Measurements from ENCODE around the gene PIK3R1. TPM values are rescaled to one million over a fixed set of nuclear protein-coding genes. Genes with fewer than 3 reads are reported as not detected.
A peak's percentile ranks its signal among the peaks of the same experiment; 100 is the strongest.

PIK3R1 gene
- total RNA-seq, 1 donor from 2014 or later: 80.4 TPM

- H3K36me3 Mint-ChIP-seq: no peaks in the 10 kb centered on the region
- no peaks in the 10 kb centered on the region for H3K9me3 Mint-ChIP-seq
- no peak for TF ChIP-seq CTCF (IDR thresholded peaks at IDR 0.05; ENCODE audit: unreplicated experiment)
- H3K4me1 Mint-ChIP-seq: peaks cover 40% of the 10 kb centered on the region
- peak overlapping the region; percentile 1 for H3K27ac Mint-ChIP-seq
- no peaks in the 10 kb centered on the region for H3K27me3 Mint-ChIP-seq (ENCODE audit: low read depth)
- H3K4me3 Mint-ChIP-seq: no peak overlapping the region
- no peak for DNase-seq (ENCODE audit: low spot score in 2 of 2, unreplicated experiment in 2 of 2)
Observed at GRCh38 chr5:68240771-68241170, 25.2 kb downstream of the PIK3R1 start.

- H3K9me3 Mint-ChIP-seq: no peaks in the 10 kb centered on the region
- peaks cover 2% of the 10 kb centered on the region for H3K36me3 Mint-ChIP-seq
- no peak overlapping the region for H3K27ac Mint-ChIP-seq
- no peak for DNase-seq (ENCODE audit: low spot score in 2 of 2, unreplicated experiment in 2 of 2)
- H3K4me1 Mint-ChIP-seq: peaks cover 26% of the 10 kb centered on the region
- H3K27me3 Mint-ChIP-seq (ENCODE audit: low read depth): no peaks in the 10 kb centered on the region
- H3K4me3 Mint-ChIP-seq: no peak overlapping the region
- TF ChIP-seq CTCF (IDR thresholded peaks at IDR 0.05; ENCODE audit: unreplicated experiment): no peak
Observed at GRCh38 chr5:68242743-68243142, 27.2 kb downstream of the PIK3R1 start.

GRCh38 chr5:68243251-68243650 lies 27.7 kb downstream of the PIK3R1 start:
- Mint-ChIP-seq H3K27ac (no peak overlapping the region), H3K9me3 (no peaks in the 10 kb centered on the region), H3K36me3 (peaks cover 2% of the 10 kb centered on the region), H3K4me1 (peaks cover 23% of the 10 kb centered on the region), H3K27me3 (ENCODE audit: low read depth) (no peaks in the 10 kb centered on the region), H3K4me3 (no peak overlapping the region)
- TF ChIP-seq CTCF (IDR thresholded peaks at IDR 0.05; ENCODE audit: unreplicated experiment): no peak
- no peak for DNase-seq (ENCODE audit: low spot score in 2 of 2, unreplicated experiment in 2 of 2)

GRCh38 chr5:68243681-68244080 lies 28.1 kb downstream of the PIK3R1 start:
- Mint-ChIP-seq H3K36me3 (peaks cover 2% of the 10 kb centered on the region), H3K9me3 (no peaks in the 10 kb centered on the region), H3K27me3 (ENCODE audit: low read depth) (no peaks in the 10 kb centered on the region), H3K4me3 (no peak overlapping the region), H3K4me1 (peaks cover 19% of the 10 kb centered on the region), H3K27ac (no peak overlapping the region)
- no peak for DNase-seq (ENCODE audit: low spot score in 2 of 2, unreplicated experiment in 2 of 2)
- no peak for TF ChIP-seq CTCF (IDR thresholded peaks at IDR 0.05; ENCODE audit: unreplicated experiment)

- Mint-ChIP-seq H3K4me1 (peaks cover 21% of the 10 kb centered on the region), H3K27ac (no peak overlapping the region), H3K36me3 (peaks cover 2% of the 10 kb centered on the region), H3K4me3 (no peak overlapping the region), H3K9me3 (no peaks in the 10 kb centered on the region), H3K27me3 (ENCODE audit: low read depth) (no peaks in the 10 kb centered on the region)
- no peak for DNase-seq (ENCODE audit: low spot score in 2 of 2, unreplicated experiment in 2 of 2)
- TF ChIP-seq CTCF (IDR thresholded peaks at IDR 0.05; ENCODE audit: unreplicated experiment): no peak
Observed at GRCh38 chr5:68245319-68245718, 29.8 kb downstream of the PIK3R1 start.

GRCh38 chr5:68246802-68247201 lies 31.2 kb downstream of the PIK3R1 start:
- Mint-ChIP-seq H3K27ac (no peak overlapping the region), H3K9me3 (no peaks in the 10 kb centered on the region), H3K4me1 (peaks cover 27% of the 10 kb centered on the region), H3K27me3 (ENCODE audit: low read depth) (no peaks in the 10 kb centered on the region), H3K4me3 (no peak overlapping the region), H3K36me3 (peaks cover 2% of the 10 kb centered on the region)
- no peak for DNase-seq (ENCODE audit: low spot score in 2 of 2, unreplicated experiment in 2 of 2)
- TF ChIP-seq CTCF (IDR thresholded peaks at IDR 0.05; ENCODE audit: unreplicated experiment): no peak

Measured in mesothelial cell of epicardium (in vitro differentiated cells).